Effector memory CD8-positive, alpha-beta T cell (primary cell): Measurements from ENCODE around the gene DUSP18.
"Not testable (repeated sequence)": the region's sequence is repeated elsewhere in the genome, so short reads cannot be mapped to it uniquely, and the experiment has no call there.

ENCODE experiments used
- ATAC-seq: fragments of 150-1000 bp; cut with Tn5 transposase; replicated peaks from 2 replicates; pipeline ENCODE4 v1.10.0; 2021; ENCODE audit warnings: mild to moderate bottlenecking, moderate library complexity
- DNase-seq, 3 experiments: peaks; one replicate each; pipeline ENCODE4 v3.0.0; 2021
- H3K27ac Mint-ChIP-seq, 2 donors: one replicate each; pipeline ENCODE4 v1.8.0; 2022; ENCODE audit warnings: mild to moderate bottlenecking in 2 of 2, mixed read lengths in 2 of 2, moderate library complexity in 2 of 2
- H3K27me3 Mint-ChIP-seq, 2 donors: one replicate each; pipeline ENCODE4 v1.8.0; 2022; ENCODE audit warnings: mixed read lengths in 2 of 2
- H3K36me3 Mint-ChIP-seq: one replicate; pipeline ENCODE4 v1.8.0; 2022; ENCODE audit warnings: mild to moderate bottlenecking, moderate library complexity, mixed read lengths; ENCODE audit not compliant: insufficient read depth
- H3K4me1 Mint-ChIP-seq, 2 donors: one replicate each; pipeline ENCODE4 v1.8.0; 2022; ENCODE audit warnings: low read depth in 2 of 2, mixed read lengths in 2 of 2
- H3K4me3 Mint-ChIP-seq, 2 donors: one replicate each; pipeline ENCODE4 v1.8.0; 2022; ENCODE audit warnings: mild to moderate bottlenecking in 2 of 2, mixed read lengths in 2 of 2, moderate library complexity in 2 of 2
- H3K9me3 Mint-ChIP-seq, 2 donors: one replicate each; pipeline ENCODE4 v1.8.0; 2022; ENCODE audit warnings: mixed read lengths in 2 of 2

Gene DUSP18

GRCh38 chr22:30643055-30643875 is 24.4 kb downstream of the DUSP18 start:
- Mint-ChIP-seq H3K27me3 (no peaks in the 10 kb centered on the region), H3K4me3 (no peak overlapping the region), H3K36me3 (no peaks in the 10 kb centered on the region), H3K27ac (peak overlapping the region in 1 of 2 donors; percentile 71), H3K4me1 (peaks cover 5 to 6% of the 10 kb centered on the region in 2 donors), H3K9me3 (no peaks in the 10 kb centered on the region)
- DNase-seq = no peak
- ATAC-seq = no peak

- H3K4me3 Mint-ChIP-seq = no peak overlapping the region
- no peak overlapping the region for H3K27ac Mint-ChIP-seq
- H3K27me3 Mint-ChIP-seq = no peaks in the 10 kb centered on the region
- ATAC-seq = no peak
- no peaks in the 10 kb centered on the region for H3K9me3 Mint-ChIP-seq
- DNase-seq = no peak
- no peaks in the 10 kb centered on the region for H3K36me3 Mint-ChIP-seq
- peaks cover 12 to 15% of the 10 kb centered on the region in 2 donors for H3K4me1 Mint-ChIP-seq
Measured at GRCh38 chr22:30640839-30641430, 26.7 kb downstream of the DUSP18 start.

GRCh38 chr22:30640361-30640760 is 27.3 kb downstream of the DUSP18 start:
- DNase-seq (no peak), ATAC-seq (no peak)
- H3K27ac Mint-ChIP-seq = no peak overlapping the region
- H3K4me3 Mint-ChIP-seq = no peak overlapping the region
- H3K9me3 Mint-ChIP-seq = no peaks in the 10 kb centered on the region
- no peaks in the 10 kb centered on the region for H3K36me3 Mint-ChIP-seq
- H3K27me3 Mint-ChIP-seq = no peaks in the 10 kb centered on the region
- H3K4me1 Mint-ChIP-seq = peaks cover 13 to 18% of the 10 kb centered on the region in 2 donors

GRCh38 chr22:30637701-30638114 is 30.0 kb downstream of the DUSP18 start:
- Mint-ChIP-seq H3K27ac (peak overlapping the region in 1 of 2 donors; percentile 12), H3K9me3 (no peaks in the 10 kb centered on the region), H3K27me3 (no peaks in the 10 kb centered on the region), H3K4me1 (peaks cover 14 to 23% of the 10 kb centered on the region in 2 donors), H3K36me3 (peaks cover 3% of the 10 kb centered on the region), H3K4me3 (peak overlapping the region; percentile 45 to 47)
- DNase-seq (no peak), ATAC-seq (no peak)

GRCh38 chr22:30636226-30637077 is 31.2 kb downstream of the DUSP18 start:
- H3K27ac Mint-ChIP-seq = peak overlapping the region in 1 of 2 donors; percentile 95
- DNase-seq (peak; percentile 11 to 19 (median 15)), ATAC-seq (no peak)

GRCh38 chr22:30635273-30636225 is 32.1 kb downstream of the DUSP18 start, which contains the start of gene SLC35E4:
SLC35E4 (plus strand) TSS chr22:30635781; CDS start chr22:30636451, 670 bp downstream.
- Mint-ChIP-seq H3K4me1 (peaks cover 14 to 23% of the 10 kb centered on the region in 2 donors), H3K27ac (peak within 1 kb of the TSS; percentile 90 to 95), H3K27me3 (no peaks in the 10 kb centered on the region), H3K4me3 (peak within 1 kb of the TSS; percentile 82 to 89), H3K36me3 (peaks cover 3% of the 10 kb centered on the region), H3K9me3 (no peaks in the 10 kb centered on the region)
- ATAC-seq (peak; percentile 81), DNase-seq (peak; percentile 92 to 93 (median 92))

More at GRCh38 chr22:30636226-30637077, 31.2 kb downstream of the DUSP18 start:
- H3K27me3 Mint-ChIP-seq = no peaks in the 10 kb centered on the region
- peak overlapping the region; percentile 82 to 89 for H3K4me3 Mint-ChIP-seq
- H3K9me3 Mint-ChIP-seq = no peaks in the 10 kb centered on the region
- peaks cover 3% of the 10 kb centered on the region for H3K36me3 Mint-ChIP-seq
- H3K4me1 Mint-ChIP-seq = peaks cover 14 to 23% of the 10 kb centered on the region in 2 donors

GRCh38 chr22:30634471-30635233 is 33.0 kb downstream of the DUSP18 start:
- ATAC-seq = peak; percentile 66
- H3K4me3 Mint-ChIP-seq = peak overlapping the region; percentile 82 to 89
- H3K27me3 Mint-ChIP-seq = no peaks in the 10 kb centered on the region

GRCh38 chr22:30631469-30631868 is 36.2 kb downstream of the DUSP18 start:
- not testable (repeated sequence) for H3K27me3 Mint-ChIP-seq, H3K4me3 Mint-ChIP-seq, H3K27ac Mint-ChIP-seq, DNase-seq, H3K9me3 Mint-ChIP-seq, H3K36me3 Mint-ChIP-seq, ATAC-seq
- H3K4me1 Mint-ChIP-seq = peaks cover 11 to 18% of the 10 kb centered on the region in 2 donors

More at GRCh38 chr22:30634471-30635233, 33.0 kb downstream of the DUSP18 start:
- Mint-ChIP-seq H3K36me3 (peaks cover 3% of the 10 kb centered on the region), H3K27ac (peak overlapping the region; percentile 90 to 95), H3K4me1 (peaks cover 14 to 23% of the 10 kb centered on the region in 2 donors), H3K9me3 (no peaks in the 10 kb centered on the region)
- DNase-seq = peak; percentile 88 to 92 (median 90)

- no peaks in the 10 kb centered on the region for H3K36me3 Mint-ChIP-seq
- no peak overlapping the region for H3K4me3 Mint-ChIP-seq
- no peak for DNase-seq
- no peaks in the 10 kb centered on the region for H3K4me1 Mint-ChIP-seq
- H3K27me3 Mint-ChIP-seq = no peaks in the 10 kb centered on the region
- H3K27ac Mint-ChIP-seq = no peak overlapping the region
- no peak for ATAC-seq
- no peaks in the 10 kb centered on the region for H3K9me3 Mint-ChIP-seq
Measured at GRCh38 chr22:30628491-30628890, 39.2 kb downstream of the DUSP18 start.

GRCh38 chr22:30627471-30627870 is 40.2 kb downstream of the DUSP18 start:
- H3K4me1 Mint-ChIP-seq = no peaks in the 10 kb centered on the region
- H3K36me3 Mint-ChIP-seq = no peaks in the 10 kb centered on the region
- H3K27me3 Mint-ChIP-seq = no peaks in the 10 kb centered on the region
- H3K4me3 Mint-ChIP-seq = no peak overlapping the region
- no peak for DNase-seq
- no peaks in the 10 kb centered on the region for H3K9me3 Mint-ChIP-seq
- H3K27ac Mint-ChIP-seq = no peak overlapping the region
- no peak for ATAC-seq

GRCh38 chr22:30626413-30626812 is 41.3 kb downstream of the DUSP18 start:
- no peak overlapping the region for H3K27ac Mint-ChIP-seq
- no peak overlapping the region for H3K4me3 Mint-ChIP-seq
- DNase-seq (no peak), ATAC-seq (no peak)
- no peaks in the 10 kb centered on the region for H3K9me3 Mint-ChIP-seq
- no peaks in the 10 kb centered on the region for H3K36me3 Mint-ChIP-seq
- H3K4me1 Mint-ChIP-seq = no peaks in the 10 kb centered on the region
- H3K27me3 Mint-ChIP-seq = peaks cover 0 to 8% of the 10 kb centered on the region in 2 donors

GRCh38 chr22:30619909-30620308 is 47.8 kb downstream of the DUSP18 start:
- H3K36me3 Mint-ChIP-seq, H3K4me3 Mint-ChIP-seq, H3K4me1 Mint-ChIP-seq, H3K27ac Mint-ChIP-seq, DNase-seq, H3K9me3 Mint-ChIP-seq, ATAC-seq: not testable (repeated sequence)
- H3K27me3 Mint-ChIP-seq = peaks cover 8 to 21% of the 10 kb centered on the region in 2 donors
